HG02571 (cell line): ENCODE results near the gene FGFR4.

Source experiments
- ATAC-seq: cut with Tn5 transposase; IDR thresholded peaks from one replicate; pipeline ENCODE4 v1.9.1; 2021; ENCODE audit warnings: mild to moderate bottlenecking, moderate library complexity; ENCODE audit not compliant: unreplicated experiment

The FGFR4 gene

DNA sequence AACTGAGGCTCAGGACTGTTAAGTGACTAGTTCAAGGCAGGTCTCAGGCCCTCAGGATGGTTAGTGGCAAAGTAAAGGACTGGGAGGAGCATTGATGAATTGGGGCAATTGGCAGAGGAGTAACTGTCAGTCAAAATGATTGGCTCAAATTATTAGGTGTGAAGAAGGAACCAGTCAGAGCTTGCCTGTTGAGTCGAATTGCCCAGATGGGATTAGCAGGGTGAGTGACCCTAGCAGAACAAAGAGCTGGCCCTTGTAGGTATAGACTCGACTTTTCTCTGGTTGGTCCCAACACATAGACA, 44.3 kb downstream of the FGFR4 start:
- ATAC-seq = no peak

DNA sequence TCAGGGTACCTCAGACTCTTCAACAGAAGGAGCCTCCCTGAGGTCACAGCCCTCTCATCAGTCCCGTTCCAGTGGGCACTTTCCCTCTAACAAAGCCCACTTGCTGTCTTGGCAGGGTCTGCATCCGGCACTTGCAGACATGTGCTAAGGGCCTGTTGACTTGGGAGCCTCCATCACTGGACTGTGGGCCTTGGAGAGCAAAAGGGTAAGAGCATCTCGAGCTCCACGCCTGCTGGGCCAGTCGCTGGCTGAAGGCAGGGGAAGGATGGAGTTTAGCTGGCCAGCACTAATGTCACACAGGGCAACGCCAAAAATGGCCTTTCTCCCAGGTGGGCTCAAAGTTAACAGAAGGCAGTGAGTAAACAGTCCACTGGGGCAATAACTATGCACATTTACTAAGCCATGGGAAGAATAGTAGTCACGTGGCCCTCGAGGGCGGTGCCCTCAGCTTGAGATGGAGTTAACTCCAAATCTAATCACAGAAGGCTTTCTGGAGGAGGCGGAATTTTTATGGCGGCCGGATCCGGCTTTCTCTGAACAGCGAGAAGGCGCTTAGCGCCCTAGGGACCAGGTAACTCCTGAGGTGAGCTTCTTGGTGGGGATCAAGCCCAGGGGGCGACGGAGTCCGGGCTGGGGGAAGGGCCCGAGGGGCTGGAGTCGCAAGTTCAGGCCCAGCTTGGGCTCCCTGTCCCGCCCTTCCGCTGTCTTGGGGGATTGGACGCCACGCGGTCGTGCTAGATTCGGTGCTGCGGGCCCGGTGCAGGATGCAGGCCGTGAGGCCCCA, 44.8 kb downstream of the FGFR4 start:
- ATAC-seq = no peak

DNA sequence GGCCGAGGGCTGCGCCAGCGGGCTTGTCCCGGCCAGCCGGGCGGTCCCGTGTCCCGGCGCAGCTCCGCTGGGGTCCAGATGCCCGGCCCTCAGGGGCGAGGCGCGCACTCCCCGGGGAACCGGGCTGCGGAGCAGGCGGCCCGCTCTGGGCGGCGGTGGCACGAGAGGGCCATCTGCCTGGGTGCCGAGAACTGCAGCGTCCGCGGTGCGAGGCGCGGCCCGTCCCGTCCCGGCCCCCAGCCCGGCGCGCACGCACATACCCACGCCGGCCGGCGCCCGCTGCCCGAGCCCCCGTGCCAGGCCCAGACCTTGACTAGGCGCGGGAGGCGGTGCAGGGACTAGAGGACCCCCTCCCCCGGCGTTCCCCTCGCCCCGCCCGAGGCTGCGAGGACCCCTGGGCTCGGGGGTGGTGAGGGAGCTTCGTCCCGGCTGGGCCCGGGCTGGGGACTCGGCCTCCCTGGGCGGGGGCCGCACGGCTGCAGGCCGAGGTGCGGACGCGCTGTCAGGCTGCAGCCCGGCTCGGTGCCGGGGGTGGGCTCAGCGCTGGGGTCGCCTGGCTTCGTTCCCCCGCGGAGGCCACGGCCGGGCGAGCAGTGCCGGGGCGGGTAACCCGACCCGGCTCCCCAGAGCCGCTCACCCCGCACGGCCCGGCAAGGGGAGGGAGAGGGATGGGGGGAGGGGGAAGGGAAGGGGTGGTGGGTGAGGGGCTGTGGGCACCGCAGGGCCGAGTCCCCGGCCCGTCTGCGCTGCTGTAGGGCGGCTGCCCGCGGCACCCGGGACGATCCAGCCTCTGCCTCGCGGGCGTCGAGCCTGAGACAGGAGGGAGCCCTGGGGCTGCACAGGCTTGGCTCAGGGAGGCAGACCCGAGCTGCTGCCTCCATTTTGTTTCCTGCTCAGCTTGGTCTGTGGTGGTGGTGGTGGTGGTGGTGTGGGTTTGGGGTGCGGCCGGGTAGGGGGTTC, 45.7 kb downstream of the FGFR4 start:
- ATAC-seq = peak; percentile 7

DNA sequence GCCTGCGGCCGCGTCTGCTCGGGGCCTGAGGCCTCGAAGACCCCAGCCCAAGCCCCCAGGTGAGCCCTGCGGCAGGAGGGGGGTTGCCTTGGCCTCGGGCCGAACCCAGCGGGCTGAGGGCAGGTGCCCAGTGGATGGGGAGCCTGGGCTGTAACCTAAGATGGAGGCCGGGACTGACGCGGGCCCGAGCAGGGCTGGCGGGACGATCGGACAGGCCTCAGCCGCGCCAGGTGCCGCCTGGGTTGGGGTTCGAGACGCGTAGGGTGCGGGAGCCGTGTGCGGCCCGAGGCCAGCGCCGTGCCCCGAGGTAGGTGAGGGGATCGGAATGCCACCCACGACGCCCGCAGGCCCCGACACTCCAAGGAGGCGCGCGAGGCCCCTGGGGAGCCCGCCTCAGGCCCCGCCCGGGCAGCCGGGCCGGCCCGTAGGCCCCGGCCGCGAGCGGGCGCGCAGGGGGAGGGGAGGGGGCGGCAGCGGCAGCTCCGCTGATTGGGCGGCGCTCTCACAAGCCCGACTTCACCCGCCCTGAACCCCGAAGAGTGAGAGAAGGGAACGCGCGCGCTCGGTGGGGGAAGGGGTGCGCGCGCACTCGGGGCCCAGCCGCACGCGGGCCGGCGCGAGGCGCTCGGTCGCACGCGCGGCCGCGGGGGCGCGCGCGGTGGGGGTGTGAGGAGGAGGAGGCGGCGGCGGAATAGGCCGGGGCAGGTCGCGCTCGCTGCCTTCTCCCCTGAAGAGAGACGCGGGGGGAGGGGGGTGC, 46.6 kb downstream of the FGFR4 start, which contains the start of gene NSD1:
TSS of gene NSD1 (plus strand) at position 678 of the 757 bp plus-strand sequence. CDS start 1,331 bp downstream, outside the sequence.
- peak; percentile 56 for ATAC-seq

DNA sequence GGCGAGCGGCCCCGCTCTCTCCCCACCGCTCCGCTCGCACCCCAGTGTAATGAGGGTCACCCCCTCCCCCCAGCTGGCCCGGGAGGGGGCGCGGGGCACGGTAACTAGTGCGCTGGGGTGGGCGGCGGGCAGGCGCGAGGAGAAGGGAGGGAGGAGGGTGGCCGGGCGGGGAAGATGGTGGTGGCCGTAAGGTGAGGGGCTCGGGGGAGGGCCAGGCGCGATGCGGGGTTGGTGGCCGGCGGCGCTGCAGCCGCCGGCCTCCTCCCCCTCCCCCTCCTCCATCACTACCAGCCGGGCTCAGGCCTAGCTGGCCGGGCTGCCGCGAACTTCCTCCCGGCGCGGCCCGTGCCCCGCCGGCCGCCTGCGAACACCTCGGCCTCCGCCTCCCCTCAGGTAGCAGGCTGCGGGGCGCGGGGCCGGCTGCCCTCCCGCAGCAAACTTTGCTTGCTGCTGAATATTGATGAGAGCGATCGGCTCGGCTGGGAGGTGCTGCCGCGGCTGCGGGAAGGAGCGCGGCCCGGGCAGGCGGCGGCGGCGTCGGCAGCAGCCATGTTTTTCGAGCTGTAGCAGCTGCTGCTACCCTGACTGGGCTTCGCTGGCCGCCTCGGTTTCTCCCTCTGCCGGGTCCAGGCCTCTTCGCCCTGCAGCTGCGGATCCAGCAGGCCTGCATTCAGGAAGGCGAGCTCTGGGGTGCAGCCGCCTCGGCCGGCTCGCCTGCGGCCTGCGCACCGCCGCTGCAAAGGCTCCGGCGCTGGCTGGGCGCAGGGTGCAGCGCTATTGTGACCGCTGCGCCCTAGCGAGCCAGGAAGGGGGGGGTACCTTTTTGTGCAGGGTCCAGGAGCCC, 47.4 kb downstream of the FGFR4 start:
- ATAC-seq = peak; percentile 27

DNA sequence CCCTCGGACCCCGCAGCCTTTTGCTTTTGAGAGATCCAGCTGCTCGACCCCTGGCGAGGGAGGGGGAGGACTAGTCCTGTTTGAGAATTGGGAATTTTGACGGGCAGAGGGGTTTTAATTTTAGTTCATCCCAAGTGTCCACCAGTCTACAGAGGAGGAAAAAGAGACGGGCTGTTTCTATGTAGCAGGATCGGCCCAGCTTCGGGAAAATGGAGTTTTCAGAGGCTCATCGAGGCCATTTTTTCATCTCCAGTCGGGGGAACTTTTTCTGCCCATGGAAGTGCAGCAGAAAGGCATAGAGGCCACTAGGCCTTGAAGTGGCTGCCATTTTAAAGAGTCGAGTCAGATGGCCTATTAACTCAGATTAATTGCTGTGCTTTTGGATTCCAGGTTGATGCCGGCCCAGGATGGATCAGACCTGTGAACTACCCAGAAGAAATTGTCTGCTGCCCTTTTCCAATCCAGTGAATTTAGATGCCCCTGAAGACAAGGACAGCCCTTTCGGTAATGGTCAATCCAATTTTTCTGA, 48.0 kb downstream of the FGFR4 start:
- ATAC-seq = no peak

DNA sequence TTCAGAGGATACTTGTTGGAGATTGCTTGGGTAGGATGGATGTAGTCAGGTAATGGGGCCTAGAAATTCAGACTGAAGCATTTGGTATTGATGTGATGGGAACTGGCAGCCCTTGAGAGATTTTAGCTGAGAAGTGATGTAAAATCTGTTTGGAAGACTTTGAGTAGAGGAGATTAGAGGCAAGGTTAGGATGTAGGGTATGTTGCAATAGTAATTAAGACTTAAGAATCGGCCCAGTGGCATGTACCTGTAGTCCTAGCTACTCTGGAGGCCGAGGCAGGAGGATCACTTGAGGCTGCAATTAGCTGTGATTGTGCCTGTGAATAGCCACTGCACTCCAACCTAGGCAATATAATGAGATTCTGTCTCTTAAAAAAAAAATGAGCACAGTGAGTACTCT, 53.6 kb downstream of the FGFR4 start:
- no peak for ATAC-seq

DNA sequence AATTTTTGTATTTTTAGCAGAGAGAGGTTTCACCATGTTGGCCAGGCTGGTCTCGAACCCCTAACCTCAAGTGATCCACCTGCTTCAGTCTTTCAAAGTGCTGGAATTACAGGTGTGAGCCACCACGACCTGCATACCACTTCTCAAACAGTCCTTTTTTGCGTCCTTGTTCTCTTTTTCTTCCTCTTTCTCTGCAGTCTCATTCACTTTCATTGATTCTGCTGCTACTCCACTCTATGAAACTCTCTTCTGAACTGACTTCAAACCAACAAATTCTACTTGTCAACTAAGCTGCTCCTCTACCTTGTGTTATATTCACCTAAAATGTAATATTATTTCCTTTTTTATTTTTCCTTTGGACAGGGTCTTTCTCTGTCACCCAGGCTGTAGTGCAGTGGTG, 54.8 kb downstream of the FGFR4 start:
- ATAC-seq = no peak

DNA sequence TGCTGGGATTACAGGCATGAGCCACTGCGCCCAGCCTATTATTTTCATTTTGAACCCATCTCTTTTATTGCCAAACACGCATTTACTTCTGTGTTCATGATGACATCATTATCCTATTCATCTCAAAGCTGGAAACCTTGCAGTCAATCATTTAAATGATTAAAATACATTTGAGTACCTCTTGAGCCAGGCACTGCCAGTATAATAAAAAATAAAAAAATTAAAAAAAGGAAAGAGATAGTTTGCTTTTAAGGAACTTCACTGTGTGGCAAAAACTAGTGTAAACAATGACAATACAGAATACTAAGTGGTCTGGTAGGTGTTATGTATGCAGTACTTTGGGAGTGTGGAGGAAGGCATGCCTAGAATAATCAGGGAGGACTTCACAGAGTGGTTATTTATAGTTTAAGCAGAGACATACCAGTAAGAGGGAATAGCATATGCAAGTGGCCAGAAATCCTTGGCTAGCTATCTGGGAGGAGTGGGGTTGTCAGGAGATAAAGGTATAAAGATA, 55.4 kb downstream of the FGFR4 start:
- ATAC-seq = no peak

DNA sequence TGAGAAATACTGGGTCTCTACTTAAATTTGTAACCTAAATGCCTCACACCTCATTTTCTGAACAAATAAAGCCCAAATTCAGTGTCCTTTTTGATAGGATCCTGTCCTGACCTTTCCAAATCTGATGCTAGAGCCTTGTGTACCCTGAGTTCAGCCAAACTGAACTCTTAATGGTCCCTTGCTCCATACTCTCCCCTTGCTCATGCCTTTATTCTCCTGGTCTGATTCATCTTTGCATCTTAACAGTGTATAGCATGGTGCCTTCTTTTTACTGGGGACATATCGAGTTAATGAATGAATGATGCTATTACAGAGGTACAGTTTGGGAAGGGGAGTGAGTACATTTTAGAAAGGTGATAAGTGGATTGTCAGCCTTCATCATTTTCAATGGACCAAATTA, 56.1 kb downstream of the FGFR4 start:
- ATAC-seq = no peak

DNA sequence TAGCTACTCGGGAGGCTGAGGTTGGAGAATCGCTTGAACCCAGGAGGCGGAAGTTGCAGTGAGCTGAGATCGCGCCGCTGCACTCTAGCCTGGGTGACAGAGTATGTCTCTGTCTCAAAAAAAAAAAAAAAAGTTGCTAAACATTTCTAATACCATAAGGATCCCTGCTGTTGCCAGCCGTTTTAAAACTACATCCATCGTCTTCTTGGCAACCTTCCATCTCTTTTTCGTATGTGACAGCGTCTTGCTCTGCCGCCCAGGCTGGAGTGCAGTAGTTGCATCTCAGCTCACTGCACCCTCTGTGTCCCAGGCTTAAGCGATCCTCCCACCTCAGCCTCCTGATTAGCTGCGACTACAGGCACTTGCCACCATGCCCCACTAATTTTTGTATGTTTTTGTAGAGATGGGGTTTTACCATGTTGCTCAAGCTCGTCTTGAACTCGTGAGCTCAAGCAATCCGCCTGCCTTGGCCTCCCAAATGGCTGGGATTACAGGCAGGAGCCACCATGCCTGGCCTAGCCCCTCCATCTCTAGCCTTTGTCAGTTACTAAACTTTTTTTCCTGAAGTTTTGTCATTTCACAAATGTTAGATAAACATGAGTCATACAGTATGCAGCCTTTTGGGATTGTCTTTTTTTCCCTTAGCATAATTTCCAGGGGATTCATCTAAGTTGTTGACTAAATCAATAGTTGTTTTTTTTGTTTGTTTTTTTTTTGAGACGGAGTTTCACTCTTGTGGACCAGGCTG, 60.4 kb downstream of the FGFR4 start:
- ATAC-seq = no peak
